Measurements from ENCODE around the gene DDX27.

Gene DDX27

GRCh38 chr20:49291200-49291599, 72.0 kb downstream of the DDX27 start:
- DNase-seq (ENCODE audit: low spot score), result no peak

GRCh38 chr20:49292010-49292409, 72.8 kb downstream of the DDX27 start:
- DNase-seq (ENCODE audit: low spot score), result no peak

GRCh38 chr20:49293122-49293521, 73.9 kb downstream of the DDX27 start:
- no peak for DNase-seq (ENCODE audit: low spot score)
